ENCODE data around the gene FBXL3. TPM values are rescaled to one million over a fixed set of nuclear protein-coding genes. Genes with fewer than 3 reads are reported as not detected.
A peak's percentile ranks its signal among the peaks of the same experiment; 100 is the strongest.

The FBXL3 gene
- total RNA-seq, 1 experiment from 2014 or later, result 39.1 TPM

DNA sequence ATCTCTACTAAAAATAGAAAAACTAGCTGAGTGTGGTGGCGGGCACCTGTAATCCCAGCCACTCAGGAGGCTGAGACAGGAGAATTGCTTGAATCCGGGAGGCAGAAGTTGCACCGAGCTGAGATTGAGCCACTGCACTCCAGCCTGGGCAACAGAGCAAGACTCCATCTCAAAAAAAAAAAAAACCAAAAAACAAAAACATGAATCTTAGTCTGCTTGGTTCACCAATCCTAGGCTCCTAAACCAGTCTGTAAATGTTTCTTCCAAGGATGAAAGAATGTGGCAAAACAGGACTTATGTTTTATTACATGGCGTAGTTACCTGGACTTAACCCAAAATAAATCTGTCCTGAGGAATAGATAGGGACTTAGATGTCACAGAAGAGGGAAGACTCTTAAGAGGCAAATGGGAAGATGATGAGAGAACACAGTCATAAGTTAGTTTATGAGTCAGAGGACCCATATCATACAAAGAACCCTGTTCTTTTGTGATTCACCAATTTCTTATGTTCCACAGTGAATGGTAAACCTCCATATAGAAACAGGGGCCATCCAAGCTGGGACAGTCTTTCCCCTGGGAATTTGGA lies 6.9 kb upstream of the FBXL3 start:
- peak overlapping the region; percentile 88 for H3K27ac ChIP-seq (ENCODE audit: low read length)
- POLR2A ChIA-PET (ENCODE audit: unreplicated experiment), result no interaction called here

DNA sequence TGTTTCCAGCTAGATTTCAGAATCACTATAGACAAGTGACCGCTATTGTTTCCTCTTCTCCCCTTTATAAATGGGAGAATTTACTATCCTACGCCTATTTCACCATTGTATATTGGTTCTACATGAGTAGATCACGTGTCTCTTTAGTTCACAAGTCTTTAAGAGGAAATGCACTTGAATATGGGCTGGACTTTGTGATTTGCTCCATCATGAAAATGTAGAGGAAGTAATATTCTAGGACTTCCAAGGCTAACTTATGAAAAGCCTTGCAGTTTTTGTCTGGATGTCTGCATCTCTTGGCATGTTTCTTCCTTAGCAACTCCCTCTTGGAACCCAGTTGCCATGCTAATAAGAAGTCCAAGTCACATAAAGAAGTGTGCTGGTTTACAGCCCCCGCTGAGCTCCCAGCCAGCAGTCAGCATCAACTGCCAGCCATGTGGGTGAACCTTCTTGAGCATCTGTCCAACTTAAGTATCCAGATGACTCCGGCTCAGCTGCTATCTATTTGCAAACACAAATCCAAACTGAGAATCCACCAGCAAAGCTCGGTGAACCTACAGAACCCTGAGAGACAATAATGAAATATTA lies 4.8 kb upstream of the FBXL3 start:
- ATAC-seq (no peak), DNase-seq (no peak)
- Histone ChIP-seq H3K9ac (ENCODE audit: low read length) (no peak overlapping the region), H3F3A (ENCODE audit: low read length, unreplicated experiment) (no peaks in the 10 kb centered on the region), H3K9me2 (replicated peaks; ENCODE audit: low read length) (no peaks in the 10 kb centered on the region), H3K4me2 (ENCODE audit: low read length) (no peak overlapping the region), H3K27me3 (ENCODE audit: low read length) (no peaks in the 10 kb centered on the region), H3K4me3 (ENCODE audit: low read length) (no peak overlapping the region), H4K20me1 (ENCODE audit: low read length) (no peaks in the 10 kb centered on the region), H3K9me3 (ENCODE audit: low read length) (no peaks in the 10 kb centered on the region), H3K27ac (ENCODE audit: low read length) (no peak overlapping the region), H3K36me3 (ENCODE audit: low read depth, low read length) (no peaks in the 10 kb centered on the region), H3K79me2 (ENCODE audit: low read length) (no peaks in the 10 kb centered on the region), H2AFZ (ENCODE audit: low read length) (no peak overlapping the region), H3K4me1 (ENCODE audit: insufficient read depth, low read length) (peaks cover 41% of the 10 kb centered on the region)
- TF ChIP-seq, protein P1, sequence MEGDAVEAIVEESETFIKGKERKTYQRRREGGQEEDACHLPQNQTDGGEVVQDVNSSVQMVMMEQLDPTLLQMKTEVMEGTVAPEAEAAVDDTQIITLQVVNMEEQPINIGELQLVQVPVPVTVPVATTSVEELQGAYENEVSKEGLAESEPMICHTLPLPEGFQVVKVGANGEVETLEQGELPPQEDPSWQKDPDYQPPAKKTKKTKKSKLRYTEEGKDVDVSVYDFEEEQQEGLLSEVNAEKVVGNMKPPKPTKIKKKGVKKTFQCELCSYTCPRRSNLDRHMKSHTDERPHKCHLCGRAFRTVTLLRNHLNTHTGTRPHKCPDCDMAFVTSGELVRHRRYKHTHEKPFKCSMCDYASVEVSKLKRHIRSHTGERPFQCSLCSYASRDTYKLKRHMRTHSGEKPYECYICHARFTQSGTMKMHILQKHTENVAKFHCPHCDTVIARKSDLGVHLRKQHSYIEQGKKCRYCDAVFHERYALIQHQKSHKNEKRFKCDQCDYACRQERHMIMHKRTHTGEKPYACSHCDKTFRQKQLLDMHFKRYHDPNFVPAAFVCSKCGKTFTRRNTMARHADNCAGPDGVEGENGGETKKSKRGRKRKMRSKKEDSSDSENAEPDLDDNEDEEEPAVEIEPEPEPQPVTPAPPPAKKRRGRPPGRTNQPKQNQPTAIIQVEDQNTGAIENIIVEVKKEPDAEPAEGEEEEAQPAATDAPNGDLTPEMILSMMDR (conservative IDR thresholded peaks at IDR 0.05; ENCODE audit: low read depth, low read length), result no peak
- no peak for TF ChIP-seq EZH2 (IDR thresholded peaks at IDR 0.05; ENCODE audit: low read length, unreplicated experiment)
- TF ChIP-seq EZH2phosphoT487 (IDR thresholded peaks at IDR 0.05; ENCODE audit: borderline replicate concordance, low read length), result no peak
- intact Hi-C loops (cut with micrococcal nuclease), result no loop called here
- CTCF ChIA-PET, result no interaction called here
- POLR2A ChIA-PET (ENCODE audit: unreplicated experiment), result no interaction called here
- BruUV-seq (replicated peaks), result no TSS peak

More for the DNA sequence above, 6.9 kb upstream of the FBXL3 start:
- Histone ChIP-seq H3K9me3 (ENCODE audit: low read length) (no peaks in the 10 kb centered on the region), H4K20me1 (ENCODE audit: low read length) (no peaks in the 10 kb centered on the region), H3F3A (ENCODE audit: low read length, unreplicated experiment) (no peaks in the 10 kb centered on the region), H3K9me2 (replicated peaks; ENCODE audit: low read length) (no peaks in the 10 kb centered on the region), H3K4me2 (ENCODE audit: low read length) (peak overlapping the region; percentile 59), H3K36me3 (ENCODE audit: low read depth, low read length) (no peaks in the 10 kb centered on the region), H3K79me2 (ENCODE audit: low read length) (no peaks in the 10 kb centered on the region), H2AFZ (ENCODE audit: low read length) (no peak overlapping the region), H3K9ac (ENCODE audit: low read length) (peak overlapping the region; percentile 44; the same call in 1 of the 2 replicates), H3K27me3 (ENCODE audit: low read length) (no peaks in the 10 kb centered on the region), H3K4me1 (ENCODE audit: insufficient read depth, low read length) (peaks cover 29% of the 10 kb centered on the region), H3K4me3 (ENCODE audit: low read length) (no peak overlapping the region)
- DNase-seq (peak; percentile 82), ATAC-seq (peak; percentile 72)
- no TSS peak for BruUV-seq (replicated peaks)
- intact Hi-C loops (cut with micrococcal nuclease), result no loop called here
- TF ChIP-seq EZH2phosphoT487 (IDR thresholded peaks at IDR 0.05; ENCODE audit: borderline replicate concordance, low read length), result no peak
- TF ChIP-seq, protein P1 (conservative IDR thresholded peaks at IDR 0.05; ENCODE audit: low read depth, low read length), result no peak
- TF ChIP-seq EZH2 (IDR thresholded peaks at IDR 0.05; ENCODE audit: low read length, unreplicated experiment), result no peak
- CTCF ChIA-PET, result no interaction called here

DNA sequence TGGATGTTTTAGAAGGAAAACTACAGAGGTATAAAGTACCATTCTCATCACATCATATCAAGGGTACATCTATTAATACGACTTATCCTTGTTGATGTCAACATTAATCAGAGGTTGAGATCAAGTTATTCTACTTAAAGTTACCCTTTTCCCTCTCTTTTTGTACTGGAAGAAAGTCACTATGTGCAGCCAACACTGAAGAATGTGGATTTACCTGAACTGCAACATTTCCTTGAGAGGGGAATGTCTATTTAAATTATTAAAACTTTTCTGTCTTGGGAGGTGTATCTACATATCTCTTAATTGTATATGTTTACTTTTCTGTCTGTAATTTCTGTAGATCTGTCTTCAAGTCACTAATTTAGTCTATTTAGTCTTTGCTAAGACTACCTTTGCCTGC lies 2.5 kb upstream of the FBXL3 start:
- Histone ChIP-seq H3K79me2 (ENCODE audit: low read length) (peaks cover 20% of the 10 kb centered on the region), H4K20me1 (ENCODE audit: low read length) (peaks cover 19% of the 10 kb centered on the region), H3K27me3 (ENCODE audit: low read length) (no peaks in the 10 kb centered on the region), H3K4me2 (ENCODE audit: low read length) (peak overlapping the region; percentile 11; the same call in 1 of the 2 replicates), H3K9me2 (replicated peaks; ENCODE audit: low read length) (no peaks in the 10 kb centered on the region), H3K9me3 (ENCODE audit: low read length) (no peaks in the 10 kb centered on the region), H3K36me3 (ENCODE audit: low read depth, low read length) (no peaks in the 10 kb centered on the region), H3F3A (ENCODE audit: low read length, unreplicated experiment) (no peaks in the 10 kb centered on the region), H3K27ac (ENCODE audit: low read length) (no peak overlapping the region), H3K4me1 (ENCODE audit: insufficient read depth, low read length) (peaks cover 42% of the 10 kb centered on the region), H2AFZ (ENCODE audit: low read length) (no peak overlapping the region), H3K9ac (ENCODE audit: low read length) (no peak overlapping the region), H3K4me3 (ENCODE audit: low read length) (no peak overlapping the region)
- intact Hi-C loops (cut with micrococcal nuclease), result no loop called here
- DNase-seq (peak; percentile 66), ATAC-seq (no peak)
- no TSS peak for BruUV-seq (replicated peaks)
- POLR2A ChIA-PET (ENCODE audit: unreplicated experiment), result no interaction called here
- CTCF ChIA-PET, result no interaction called here
- TF ChIP-seq EZH2phosphoT487 (IDR thresholded peaks at IDR 0.05; ENCODE audit: borderline replicate concordance, low read length) (no peak), EZH2 (IDR thresholded peaks at IDR 0.05; ENCODE audit: low read length, unreplicated experiment) (no peak)
- TF ChIP-seq, protein P1 (conservative IDR thresholded peaks at IDR 0.05; ENCODE audit: low read depth, low read length), result no peak
